HEK293 (cell line): ENCODE data around the gene MMADHC.

Source experiments
- GLI2 ChIP-seq: fragments of 450-650 bp; formaldehyde crosslinking; IDR thresholded peaks from 2 replicates; pipeline ENCODE4; 2017; ENCODE audit warnings: missing biosample characterization, missing genetic modification characterization, low read depth, borderline replicate concordance
- HOXC10 ChIP-seq: sonication (generic); formaldehyde crosslinking; IDR thresholded peaks from 2 replicates; pipeline ENCODE4 v1.8.1; 2023; ENCODE audit warnings: mild to moderate bottlenecking, missing genetic modification reagents
- SP2 ChIP-seq: fragments of 450-650 bp; formaldehyde crosslinking; IDR thresholded peaks from 2 replicates; pipeline ENCODE4 v1.5.1; 2016; ENCODE audit warnings: missing biosample characterization, missing genetic modification characterization
- ZBTB17 ChIP-seq: fragments of 450-650 bp; formaldehyde crosslinking; IDR thresholded peaks from 2 replicates; pipeline ENCODE4 v1.5.1; 2016; ENCODE audit warnings: missing biosample characterization, missing genetic modification characterization
- ZBTB8A ChIP-seq: fragments of 450-650 bp; formaldehyde crosslinking; IDR thresholded peaks from 2 replicates; pipeline ENCODE4 v1.5.1; 2016; ENCODE audit warnings: missing biosample characterization, missing genetic modification characterization
- ZFP41 ChIP-seq: fragments of 450-650 bp; formaldehyde crosslinking; IDR thresholded peaks from 2 replicates; pipeline ENCODE4 v1.5.1; 2016; ENCODE audit warnings: missing biosample characterization, missing genetic modification characterization, borderline replicate concordance
- ZNF175 ChIP-seq: fragments of 450-650 bp; formaldehyde crosslinking; IDR thresholded peaks from 2 replicates; pipeline ENCODE4 v1.5.1; 2016; ENCODE audit warnings: missing biosample characterization, missing genetic modification characterization
- ZNF223 ChIP-seq: fragments of 450-650 bp; formaldehyde crosslinking; IDR thresholded peaks from 2 replicates; pipeline ENCODE4 v1.5.1; 2016; ENCODE audit warnings: missing biosample characterization, missing genetic modification characterization
- ZNF311 ChIP-seq: fragments of 450-650 bp; formaldehyde crosslinking; IDR thresholded peaks from 2 replicates; pipeline ENCODE4 v1.5.1; 2017; ENCODE audit warnings: missing biosample characterization, missing genetic modification characterization, borderline replicate concordance
- ZNF324 ChIP-seq: fragments of 450-650 bp; formaldehyde crosslinking; IDR thresholded peaks from 2 replicates; pipeline ENCODE4 v1.5.1; 2016; ENCODE audit warnings: missing biosample characterization, missing genetic modification characterization
- ZNF335 ChIP-seq: fragments of 450-650 bp; formaldehyde crosslinking; conservative IDR thresholded peaks from 2 replicates; pipeline ENCODE4 v1.5.1; 2016; ENCODE audit warnings: missing biosample characterization, missing genetic modification characterization
- ZNF354C ChIP-seq: fragments of 450-650 bp; formaldehyde crosslinking; IDR thresholded peaks from 2 replicates; pipeline ENCODE4 v1.5.1; 2016; ENCODE audit warnings: missing biosample characterization, missing genetic modification characterization, low read depth, borderline replicate concordance
- ZNF37A ChIP-seq: fragments of 450-650 bp; IDR thresholded peaks from 2 replicates; pipeline ENCODE4 v1.5.1; 2018; ENCODE audit warnings: missing biosample characterization, missing genetic modification characterization
- ZNF416 ChIP-seq: fragments of 450-650 bp; formaldehyde crosslinking; IDR thresholded peaks from 2 replicates; pipeline ENCODE4 v1.5.1; 2016; ENCODE audit warnings: missing biosample characterization, missing genetic modification characterization
- ZNF423 ChIP-seq: fragments of 450-650 bp; formaldehyde crosslinking; IDR thresholded peaks from 2 replicates; pipeline ENCODE4 v1.5.1; 2016; ENCODE audit warnings: missing biosample characterization, missing genetic modification characterization
- ZNF610 ChIP-seq: fragments of 450-650 bp; formaldehyde crosslinking; IDR thresholded peaks from 2 replicates; pipeline ENCODE4 v1.5.1; 2016; ENCODE audit warnings: missing biosample characterization, missing genetic modification characterization, borderline replicate concordance
- ZNF670 ChIP-seq: fragments of 450-650 bp; formaldehyde crosslinking; IDR thresholded peaks from 2 replicates; pipeline ENCODE4 v1.5.1; 2016; ENCODE audit warnings: missing biosample characterization, missing genetic modification characterization, low read depth
- TF ChIP-seq, protein P1 (sequence below): fragments of 450-650 bp; formaldehyde crosslinking; conservative IDR thresholded peaks from 2 replicates; pipeline ENCODE4 v1.5.1; 2016; ENCODE audit warnings: low read depth, missing biosample characterization, missing genetic modification characterization
- TF ChIP-seq, protein P2 (sequence below): fragments of 450-650 bp; formaldehyde crosslinking; IDR thresholded peaks from 2 replicates; pipeline ENCODE4 v1.5.1; 2016; ENCODE audit warnings: missing biosample characterization, missing genetic modification characterization
- TF ChIP-seq, protein P3 (sequence below): fragments of 450-650 bp; formaldehyde crosslinking; IDR thresholded peaks from 2 replicates; pipeline ENCODE4 v1.5.1; 2016; ENCODE audit warnings: missing biosample characterization, missing genetic modification characterization
- TF ChIP-seq, protein P4 (sequence below): IDR thresholded peaks from 2 replicates; pipeline ENCODE4 v1.6.1; 2011; ENCODE audit warnings: mild to moderate bottlenecking, low read depth, low read length, borderline replicate concordance
- TF ChIP-seq, protein P5 (sequence below): fragments of 450-650 bp; formaldehyde crosslinking; IDR thresholded peaks from 2 replicates; pipeline ENCODE4 v1.5.1; 2016; ENCODE audit warnings: missing biosample characterization, missing genetic modification characterization, borderline replicate concordance
- TF ChIP-seq, protein P6 (sequence below): fragments of 450-650 bp; formaldehyde crosslinking; IDR thresholded peaks from 2 replicates; pipeline ENCODE4 v1.5.1; 2016; ENCODE audit warnings: missing biosample characterization, missing genetic modification characterization

Gene MMADHC

DNA sequence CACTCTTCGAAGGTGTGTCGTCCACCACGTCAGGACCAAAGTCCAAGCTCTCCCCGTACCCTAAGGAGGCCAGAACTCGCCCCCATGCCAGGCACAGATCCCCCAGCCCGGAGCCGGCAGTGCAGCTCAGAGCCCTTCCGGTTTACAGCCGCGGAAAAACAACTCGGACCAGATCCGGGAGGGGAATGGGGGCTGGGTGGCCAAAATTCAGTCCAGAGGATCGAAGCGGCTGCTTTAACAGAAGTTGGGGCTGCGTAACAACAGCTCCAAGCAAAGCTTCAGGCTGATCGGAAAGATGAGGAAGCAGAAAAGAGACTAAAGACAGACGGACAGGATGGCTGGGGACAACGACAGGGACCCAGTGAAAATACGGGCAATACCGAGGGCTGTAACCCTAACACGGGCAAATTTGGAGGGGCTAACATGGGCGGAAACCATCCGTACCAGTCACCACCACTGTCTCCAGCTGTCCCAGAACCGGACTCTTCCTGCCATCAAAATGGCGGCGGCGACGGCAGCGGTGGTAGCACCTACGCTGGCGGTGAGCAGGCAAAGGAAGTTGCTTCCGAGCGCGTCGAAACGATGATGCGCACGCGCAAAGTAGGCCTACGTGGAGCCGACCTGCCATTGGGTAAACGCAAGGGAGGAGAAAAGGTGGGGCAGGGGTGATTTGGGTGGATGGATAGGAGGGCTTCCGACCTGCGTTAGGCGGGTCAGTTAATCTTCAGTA is at the start of gene MMADHC (continued):
- TF ChIP-seq, protein P1, sequence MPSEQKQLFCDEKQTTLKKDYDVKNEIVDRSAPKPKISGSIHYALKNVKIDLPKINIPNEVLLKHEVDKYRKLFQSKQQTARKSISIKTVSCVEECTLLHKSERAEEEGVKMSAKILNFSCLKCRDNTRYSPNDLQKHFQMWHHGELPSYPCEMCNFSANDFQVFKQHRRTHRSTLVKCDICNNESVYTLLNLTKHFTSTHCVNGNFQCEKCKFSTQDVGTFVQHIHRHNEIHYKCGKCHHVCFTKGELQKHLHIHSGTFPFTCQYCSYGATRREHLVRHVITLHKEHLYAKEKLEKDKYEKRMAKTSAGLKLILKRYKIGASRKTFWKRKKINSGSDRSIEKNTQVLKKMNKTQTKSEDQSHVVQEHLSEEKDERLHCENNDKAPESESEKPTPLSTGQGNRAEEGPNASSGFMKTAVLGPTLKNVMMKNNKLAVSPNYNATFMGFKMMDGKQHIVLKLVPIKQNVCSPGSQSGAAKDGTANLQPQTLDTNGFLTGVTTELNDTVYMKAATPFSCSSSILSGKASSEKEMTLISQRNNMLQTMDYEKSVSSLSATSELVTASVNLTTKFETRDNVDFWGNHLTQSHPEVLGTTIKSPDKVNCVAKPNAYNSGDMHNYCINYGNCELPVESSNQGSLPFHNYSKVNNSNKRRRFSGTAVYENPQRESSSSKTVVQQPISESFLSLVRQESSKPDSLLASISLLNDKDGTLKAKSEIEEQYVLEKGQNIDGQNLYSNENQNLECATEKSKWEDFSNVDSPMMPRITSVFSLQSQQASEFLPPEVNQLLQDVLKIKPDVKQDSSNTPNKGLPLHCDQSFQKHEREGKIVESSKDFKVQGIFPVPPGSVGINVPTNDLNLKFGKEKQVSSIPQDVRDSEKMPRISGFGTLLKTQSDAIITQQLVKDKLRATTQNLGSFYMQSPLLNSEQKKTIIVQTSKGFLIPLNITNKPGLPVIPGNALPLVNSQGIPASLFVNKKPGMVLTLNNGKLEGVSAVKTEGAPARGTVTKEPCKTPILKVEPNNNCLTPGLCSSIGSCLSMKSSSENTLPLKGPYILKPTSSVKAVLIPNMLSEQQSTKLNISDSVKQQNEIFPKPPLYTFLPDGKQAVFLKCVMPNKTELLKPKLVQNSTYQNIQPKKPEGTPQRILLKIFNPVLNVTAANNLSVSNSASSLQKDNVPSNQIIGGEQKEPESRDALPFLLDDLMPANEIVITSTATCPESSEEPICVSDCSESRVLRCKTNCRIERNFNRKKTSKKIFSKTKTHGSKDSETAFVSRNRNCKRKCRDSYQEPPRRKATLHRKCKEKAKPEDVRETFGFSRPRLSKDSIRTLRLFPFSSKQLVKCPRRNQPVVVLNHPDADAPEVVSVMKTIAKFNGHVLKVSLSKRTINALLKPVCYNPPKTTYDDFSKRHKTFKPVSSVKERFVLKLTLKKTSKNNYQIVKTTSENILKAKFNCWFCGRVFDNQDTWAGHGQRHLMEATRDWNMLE (tag by site-specific recombination), result no peak
- TF ChIP-seq ZNF175 (tag by site-specific recombination) (no peak), ZNF354C (tag by site-specific recombination) (no peak), HOXC10 (no peak), ZNF423 (tag by site-specific recombination) (no peak), ZNF335 (peak; percentile 80), ZNF610 (tag by site-specific recombination) (no peak), ZNF37A (no peak), ZNF223 (tag by site-specific recombination) (no peak), ZNF311 (tag by site-specific recombination) (no peak), SP2 (tag by site-specific recombination) (peak; percentile 90), GLI2 (tag by site-specific recombination) (no peak), ZNF670 (tag by site-specific recombination) (no peak), ZFP41 (tag by site-specific recombination) (no peak), ZNF416 (tag by site-specific recombination) (no peak), ZBTB17 (tag by site-specific recombination) (peak; percentile 95), ZNF324 (tag by site-specific recombination) (no peak), ZBTB8A (tag by site-specific recombination) (peak; percentile 94)
- TF ChIP-seq, protein P2, sequence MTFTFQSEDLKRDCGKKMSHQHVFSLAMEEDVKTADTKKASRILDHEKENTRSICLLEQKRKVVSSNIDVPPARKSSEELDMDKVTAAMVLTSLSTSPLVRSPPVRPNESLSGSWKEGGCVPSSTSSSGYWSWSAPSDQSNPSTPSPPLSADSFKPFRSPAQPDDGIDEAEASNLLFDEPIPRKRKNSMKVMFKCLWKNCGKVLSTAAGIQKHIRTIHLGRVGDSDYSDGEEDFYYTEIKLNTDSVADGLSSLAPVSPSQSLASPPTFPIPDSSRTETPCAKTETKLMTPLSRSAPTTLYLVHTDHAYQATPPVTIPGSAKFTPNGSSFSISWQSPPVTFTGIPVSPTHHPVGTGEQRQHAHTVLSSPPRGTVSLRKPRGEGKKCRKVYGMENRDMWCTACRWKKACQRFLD (tag by site-specific recombination), result no peak
- TF ChIP-seq, protein P3, sequence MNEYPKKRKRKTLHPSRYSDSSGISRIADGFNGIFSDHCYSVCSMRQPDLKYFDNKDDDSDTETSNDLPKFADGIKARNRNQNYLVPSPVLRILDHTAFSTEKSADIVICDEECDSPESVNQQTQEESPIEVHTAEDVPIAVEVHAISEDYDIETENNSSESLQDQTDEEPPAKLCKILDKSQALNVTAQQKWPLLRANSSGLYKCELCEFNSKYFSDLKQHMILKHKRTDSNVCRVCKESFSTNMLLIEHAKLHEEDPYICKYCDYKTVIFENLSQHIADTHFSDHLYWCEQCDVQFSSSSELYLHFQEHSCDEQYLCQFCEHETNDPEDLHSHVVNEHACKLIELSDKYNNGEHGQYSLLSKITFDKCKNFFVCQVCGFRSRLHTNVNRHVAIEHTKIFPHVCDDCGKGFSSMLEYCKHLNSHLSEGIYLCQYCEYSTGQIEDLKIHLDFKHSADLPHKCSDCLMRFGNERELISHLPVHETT (tag by site-specific recombination), result no peak
- TF ChIP-seq, protein P4, sequence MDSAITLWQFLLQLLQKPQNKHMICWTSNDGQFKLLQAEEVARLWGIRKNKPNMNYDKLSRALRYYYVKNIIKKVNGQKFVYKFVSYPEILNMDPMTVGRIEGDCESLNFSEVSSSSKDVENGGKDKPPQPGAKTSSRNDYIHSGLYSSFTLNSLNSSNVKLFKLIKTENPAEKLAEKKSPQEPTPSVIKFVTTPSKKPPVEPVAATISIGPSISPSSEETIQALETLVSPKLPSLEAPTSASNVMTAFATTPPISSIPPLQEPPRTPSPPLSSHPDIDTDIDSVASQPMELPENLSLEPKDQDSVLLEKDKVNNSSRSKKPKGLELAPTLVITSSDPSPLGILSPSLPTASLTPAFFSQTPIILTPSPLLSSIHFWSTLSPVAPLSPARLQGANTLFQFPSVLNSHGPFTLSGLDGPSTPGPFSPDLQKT, result no peak
- TF ChIP-seq, protein P5, sequence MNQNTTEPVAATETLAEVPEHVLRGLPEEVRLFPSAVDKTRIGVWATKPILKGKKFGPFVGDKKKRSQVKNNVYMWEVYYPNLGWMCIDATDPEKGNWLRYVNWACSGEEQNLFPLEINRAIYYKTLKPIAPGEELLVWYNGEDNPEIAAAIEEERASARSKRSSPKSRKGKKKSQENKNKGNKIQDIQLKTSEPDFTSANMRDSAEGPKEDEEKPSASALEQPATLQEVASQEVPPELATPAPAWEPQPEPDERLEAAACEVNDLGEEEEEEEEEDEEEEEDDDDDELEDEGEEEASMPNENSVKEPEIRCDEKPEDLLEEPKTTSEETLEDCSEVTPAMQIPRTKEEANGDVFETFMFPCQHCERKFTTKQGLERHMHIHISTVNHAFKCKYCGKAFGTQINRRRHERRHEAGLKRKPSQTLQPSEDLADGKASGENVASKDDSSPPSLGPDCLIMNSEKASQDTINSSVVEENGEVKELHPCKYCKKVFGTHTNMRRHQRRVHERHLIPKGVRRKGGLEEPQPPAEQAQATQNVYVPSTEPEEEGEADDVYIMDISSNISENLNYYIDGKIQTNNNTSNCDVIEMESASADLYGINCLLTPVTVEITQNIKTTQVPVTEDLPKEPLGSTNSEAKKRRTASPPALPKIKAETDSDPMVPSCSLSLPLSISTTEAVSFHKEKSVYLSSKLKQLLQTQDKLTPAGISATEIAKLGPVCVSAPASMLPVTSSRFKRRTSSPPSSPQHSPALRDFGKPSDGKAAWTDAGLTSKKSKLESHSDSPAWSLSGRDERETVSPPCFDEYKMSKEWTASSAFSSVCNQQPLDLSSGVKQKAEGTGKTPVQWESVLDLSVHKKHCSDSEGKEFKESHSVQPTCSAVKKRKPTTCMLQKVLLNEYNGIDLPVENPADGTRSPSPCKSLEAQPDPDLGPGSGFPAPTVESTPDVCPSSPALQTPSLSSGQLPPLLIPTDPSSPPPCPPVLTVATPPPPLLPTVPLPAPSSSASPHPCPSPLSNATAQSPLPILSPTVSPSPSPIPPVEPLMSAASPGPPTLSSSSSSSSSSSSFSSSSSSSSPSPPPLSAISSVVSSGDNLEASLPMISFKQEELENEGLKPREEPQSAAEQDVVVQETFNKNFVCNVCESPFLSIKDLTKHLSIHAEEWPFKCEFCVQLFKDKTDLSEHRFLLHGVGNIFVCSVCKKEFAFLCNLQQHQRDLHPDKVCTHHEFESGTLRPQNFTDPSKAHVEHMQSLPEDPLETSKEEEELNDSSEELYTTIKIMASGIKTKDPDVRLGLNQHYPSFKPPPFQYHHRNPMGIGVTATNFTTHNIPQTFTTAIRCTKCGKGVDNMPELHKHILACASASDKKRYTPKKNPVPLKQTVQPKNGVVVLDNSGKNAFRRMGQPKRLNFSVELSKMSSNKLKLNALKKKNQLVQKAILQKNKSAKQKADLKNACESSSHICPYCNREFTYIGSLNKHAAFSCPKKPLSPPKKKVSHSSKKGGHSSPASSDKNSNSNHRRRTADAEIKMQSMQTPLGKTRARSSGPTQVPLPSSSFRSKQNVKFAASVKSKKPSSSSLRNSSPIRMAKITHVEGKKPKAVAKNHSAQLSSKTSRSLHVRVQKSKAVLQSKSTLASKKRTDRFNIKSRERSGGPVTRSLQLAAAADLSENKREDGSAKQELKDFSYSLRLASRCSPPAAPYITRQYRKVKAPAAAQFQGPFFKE (tag by site-specific recombination), result no peak
- TF ChIP-seq, protein P6, sequence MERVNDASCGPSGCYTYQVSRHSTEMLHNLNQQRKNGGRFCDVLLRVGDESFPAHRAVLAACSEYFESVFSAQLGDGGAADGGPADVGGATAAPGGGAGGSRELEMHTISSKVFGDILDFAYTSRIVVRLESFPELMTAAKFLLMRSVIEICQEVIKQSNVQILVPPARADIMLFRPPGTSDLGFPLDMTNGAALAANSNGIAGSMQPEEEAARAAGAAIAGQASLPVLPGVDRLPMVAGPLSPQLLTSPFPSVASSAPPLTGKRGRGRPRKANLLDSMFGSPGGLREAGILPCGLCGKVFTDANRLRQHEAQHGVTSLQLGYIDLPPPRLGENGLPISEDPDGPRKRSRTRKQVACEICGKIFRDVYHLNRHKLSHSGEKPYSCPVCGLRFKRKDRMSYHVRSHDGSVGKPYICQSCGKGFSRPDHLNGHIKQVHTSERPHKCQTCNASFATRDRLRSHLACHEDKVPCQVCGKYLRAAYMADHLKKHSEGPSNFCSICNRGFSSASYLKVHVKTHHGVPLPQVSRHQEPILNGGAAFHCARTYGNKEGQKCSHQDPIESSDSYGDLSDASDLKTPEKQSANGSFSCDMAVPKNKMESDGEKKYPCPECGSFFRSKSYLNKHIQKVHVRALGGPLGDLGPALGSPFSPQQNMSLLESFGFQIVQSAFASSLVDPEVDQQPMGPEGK, result no peak
